Skin epidermis (tissue), 12 donors: Measurements from ENCODE around the gene FNDC3B.

Experiments
- H3K27ac ChIP-seq, 21 experiments: fragments of 200-600 bp; sonication (generic) in 11 of 21; one replicate each; pipeline ENCODE4 v1.5.0; 2020; ENCODE audit warnings: mild to moderate bottlenecking in 3 of 21, inconsistent platforms in 2 of 21, moderate library complexity in 2 of 21
- H3K4me3 ChIP-seq, 7 experiments: fragments of 200-600 bp; sonication (generic) in 2 of 7; one replicate each; pipeline ENCODE4 v1.5.0; 2020; ENCODE audit warnings: inconsistent platforms in 2 of 7, mild to moderate bottlenecking in 2 of 7, moderate library complexity in 1 of 7

The FNDC3B gene

DNA sequence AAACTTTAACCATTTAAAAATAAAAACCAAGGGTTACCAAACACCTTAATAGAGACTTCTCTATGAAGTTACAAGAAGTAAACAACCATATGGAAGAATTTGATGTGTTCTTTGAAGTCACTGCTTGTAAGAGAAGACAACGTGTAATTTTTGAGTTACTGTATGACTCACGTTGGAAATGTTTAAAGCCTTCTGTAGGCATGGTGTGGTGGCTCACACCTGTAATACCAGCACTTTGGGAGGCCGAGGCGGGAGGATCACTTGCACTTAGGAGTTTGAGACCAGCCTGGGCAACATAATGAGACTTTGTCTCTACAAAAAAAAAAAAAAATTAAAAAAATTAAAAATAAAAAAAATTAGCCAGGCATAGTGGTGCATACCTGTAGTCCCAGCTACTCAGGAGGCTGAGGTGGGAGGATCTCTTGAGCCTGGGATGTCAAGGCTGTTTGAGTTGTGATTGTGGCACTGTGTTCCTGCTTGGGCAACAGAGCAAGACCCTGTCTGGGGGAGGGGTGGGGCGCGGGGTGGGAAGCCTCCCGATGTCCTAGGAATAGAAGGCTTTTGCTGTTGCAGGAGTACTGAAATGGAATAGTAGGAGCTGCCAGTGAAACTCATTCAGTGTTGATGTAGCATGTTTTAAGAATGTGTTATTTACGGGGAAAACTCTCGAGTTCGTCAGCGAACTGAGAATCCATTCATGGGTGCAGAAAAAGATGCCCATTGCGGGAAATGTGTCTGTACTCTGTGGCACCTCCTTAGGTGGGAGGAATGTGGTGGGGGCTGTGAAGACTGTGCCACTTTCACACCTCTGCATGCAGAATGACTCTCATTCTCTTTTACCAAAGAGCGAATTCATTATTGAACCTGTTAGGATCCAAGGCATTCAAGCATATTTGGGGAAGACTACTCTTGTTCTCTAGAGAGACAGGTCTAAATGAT, 134.2 kb downstream of the FNDC3B start:
- Histone ChIP-seq H3K4me3 (no peak overlapping the region), H3K27ac (peak overlapping the region in 1 of 21 experiments; percentile 54)

DNA sequence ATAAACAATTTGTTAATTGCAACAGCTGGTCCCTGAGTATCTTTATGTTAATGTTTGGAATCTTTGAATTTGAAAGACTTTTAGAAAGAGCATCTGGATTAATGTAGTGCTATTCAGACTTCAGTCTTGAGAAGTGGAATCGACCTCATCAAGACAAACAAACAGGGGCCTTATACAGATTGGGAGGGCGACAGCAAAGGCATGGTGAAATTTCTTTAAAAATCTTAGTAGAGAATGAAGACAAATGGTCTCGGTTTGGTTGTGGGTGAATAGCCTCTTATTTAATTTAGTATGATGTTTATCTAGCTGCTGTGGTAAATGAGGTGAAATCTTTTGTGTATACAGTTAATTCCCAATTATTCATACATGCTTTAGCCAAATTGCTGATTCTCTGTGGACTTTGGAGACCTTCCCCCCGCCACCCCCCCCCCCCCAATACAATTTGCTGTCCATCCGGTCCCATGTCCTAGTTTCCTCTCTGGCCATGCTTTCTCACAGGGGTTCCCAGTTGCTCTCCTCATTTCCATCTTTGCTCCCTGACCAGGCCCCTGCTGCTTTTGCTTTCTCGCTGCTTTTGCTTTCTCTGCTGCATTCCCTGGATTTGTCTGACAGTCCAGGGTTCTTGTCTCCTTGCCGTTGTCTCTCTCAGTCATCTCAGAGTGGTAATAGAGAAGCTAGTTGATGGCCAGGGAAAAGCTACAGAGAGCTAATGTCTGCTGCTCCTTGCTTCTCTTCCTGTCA, 135.3 kb downstream of the FNDC3B start:
- Histone ChIP-seq H3K27ac (peak overlapping the region in 3 of 21 experiments; percentile 18 to 60 (median 49)), H3K4me3 (no peak overlapping the region)

DNA sequence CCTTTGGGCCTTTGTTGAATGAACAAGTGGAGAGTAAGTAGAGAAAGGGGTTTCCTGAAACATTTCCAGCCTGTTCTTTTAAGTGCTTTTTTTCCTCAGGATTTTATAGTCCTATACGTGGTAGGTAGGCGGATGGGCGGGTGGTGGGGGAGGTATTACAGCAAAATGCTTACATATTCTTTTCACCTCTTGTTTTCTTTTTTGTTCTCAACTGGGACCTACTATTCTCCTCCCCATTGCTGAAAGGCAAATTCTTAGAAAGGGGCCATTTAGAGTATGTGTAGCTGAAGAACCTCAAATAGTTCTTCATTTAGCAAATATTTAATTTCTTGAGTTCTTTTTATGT, 135.8 kb downstream of the FNDC3B start:
- Histone ChIP-seq H3K4me3 (no peak overlapping the region), H3K27ac (peak overlapping the region in 3 of 21 experiments; percentile 18 to 60 (median 49))

DNA sequence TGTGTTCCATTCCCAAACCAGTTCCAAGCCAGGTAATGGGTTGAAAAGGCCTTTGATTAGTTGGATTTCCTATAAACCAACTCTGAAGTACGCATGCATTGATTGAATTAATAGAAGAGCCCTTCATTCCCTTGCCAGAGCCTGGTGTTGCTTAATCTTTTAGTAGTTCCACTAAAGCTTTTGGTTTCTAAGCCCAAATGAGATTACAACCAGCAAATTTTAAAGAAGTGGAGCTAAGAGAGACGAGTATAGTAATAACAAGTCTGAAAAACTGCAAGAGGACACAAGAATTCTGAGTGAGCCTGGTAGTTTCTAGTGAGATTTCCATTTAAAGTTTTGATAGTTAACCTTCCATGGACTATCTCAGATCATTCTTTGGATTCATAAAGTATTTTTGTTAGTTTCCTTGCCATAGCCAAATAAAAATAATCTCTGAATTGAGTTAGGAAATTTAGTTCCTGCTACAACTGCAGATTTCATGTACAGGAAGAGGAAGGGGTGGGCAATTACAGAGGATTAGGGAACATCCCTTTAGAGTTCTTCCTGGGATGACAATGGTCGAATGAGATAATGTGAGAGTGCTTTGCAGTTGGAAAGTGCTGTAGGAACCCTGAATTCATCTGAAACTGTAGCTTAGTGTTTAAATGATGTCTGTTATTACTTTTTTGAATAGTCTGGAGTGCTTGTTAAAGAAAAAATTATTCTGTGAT, 136.8 kb downstream of the FNDC3B start:
- H3K27ac ChIP-seq: peak overlapping the region in 3 of 21 experiments; percentile 8 to 41 (median 38)

DNA sequence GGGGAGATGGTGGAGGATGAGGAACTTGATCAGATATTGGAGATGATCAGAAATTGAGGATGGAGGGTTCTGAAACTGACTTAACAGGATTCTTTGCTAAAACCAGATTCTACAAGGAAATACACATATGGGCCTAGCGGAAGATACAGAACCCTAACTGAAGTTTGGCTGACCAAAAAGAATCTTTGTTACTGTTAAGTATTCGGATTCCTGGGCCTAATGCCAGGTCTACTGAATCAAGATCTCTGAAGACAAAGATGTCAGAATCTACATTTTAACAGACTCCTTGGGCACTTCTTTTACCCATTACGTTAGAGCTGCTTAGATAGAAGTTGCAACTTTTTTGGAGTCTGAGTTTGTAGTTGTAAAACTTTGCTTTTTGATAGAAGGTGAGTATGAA, 137.7 kb downstream of the FNDC3B start:
- peak overlapping the region in 2 of 21 experiments; percentile 35 to 38 for H3K27ac ChIP-seq
- no peak overlapping the region for H3K4me3 ChIP-seq

More for the DNA sequence above, 136.8 kb downstream of the FNDC3B start:
- H3K4me3 ChIP-seq: no peak overlapping the region

DNA sequence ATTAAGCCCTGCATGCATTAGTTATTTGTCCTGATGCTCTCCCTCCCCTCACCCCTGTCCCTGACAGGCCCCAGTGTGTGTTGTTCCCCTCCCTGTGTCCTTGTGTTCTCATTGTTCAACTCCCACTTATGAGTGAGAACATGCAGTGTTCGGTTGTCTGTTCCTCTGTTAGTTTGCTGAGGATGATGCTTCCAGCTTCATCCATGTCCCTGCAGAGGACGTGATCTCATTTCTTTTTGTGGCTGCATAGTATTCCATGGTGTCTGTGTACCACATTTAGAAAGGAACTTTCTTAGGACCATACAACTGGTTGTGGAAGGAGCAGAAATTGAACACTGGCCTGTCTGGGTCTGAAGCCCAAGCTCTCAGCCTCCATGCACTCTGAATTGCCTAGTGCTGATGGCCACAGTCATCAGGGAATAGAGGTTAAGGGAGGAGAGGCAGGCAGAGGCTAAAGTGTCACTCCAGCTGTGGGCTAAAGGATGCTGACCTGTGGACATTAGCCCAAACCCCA, 138.5 kb downstream of the FNDC3B start:
- no peak overlapping the region for H3K4me3 ChIP-seq
- no peak overlapping the region for H3K27ac ChIP-seq

DNA sequence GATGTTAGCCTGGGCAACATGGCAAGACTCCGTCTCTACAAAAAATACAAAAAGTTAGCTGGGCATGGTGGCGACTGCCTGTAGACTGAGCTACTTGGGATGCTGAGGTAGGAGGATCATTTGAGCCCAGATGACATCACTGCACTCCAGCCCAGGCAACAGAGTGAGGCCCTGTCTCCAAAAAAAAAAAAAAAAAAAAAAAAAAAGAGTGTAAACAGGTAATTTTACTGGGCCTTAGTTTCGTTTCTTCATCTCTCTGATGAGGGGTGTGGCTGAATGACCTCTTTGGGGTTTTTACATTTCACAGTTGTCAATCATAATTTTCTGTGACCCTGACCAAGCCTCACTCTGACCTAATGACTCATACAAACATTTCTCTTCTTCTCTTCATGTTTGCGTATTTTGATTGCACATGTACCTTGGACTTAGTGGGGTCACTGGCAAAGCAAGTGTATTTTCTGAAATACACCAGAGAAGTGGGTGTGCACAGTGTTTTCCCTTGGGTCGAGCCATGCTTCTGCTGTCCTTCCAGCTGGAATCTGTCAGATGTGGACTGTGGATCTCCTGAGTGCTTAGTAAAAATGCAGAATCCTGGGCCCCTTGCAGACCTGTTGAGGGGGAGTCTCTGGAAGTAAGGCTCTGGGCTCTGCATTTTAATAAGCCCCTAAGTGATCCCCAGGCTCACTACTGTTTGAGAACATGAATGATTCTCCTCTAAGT, 140.5 kb downstream of the FNDC3B start:
- Histone ChIP-seq H3K27ac (no peak overlapping the region), H3K4me3 (no peak overlapping the region)

DNA sequence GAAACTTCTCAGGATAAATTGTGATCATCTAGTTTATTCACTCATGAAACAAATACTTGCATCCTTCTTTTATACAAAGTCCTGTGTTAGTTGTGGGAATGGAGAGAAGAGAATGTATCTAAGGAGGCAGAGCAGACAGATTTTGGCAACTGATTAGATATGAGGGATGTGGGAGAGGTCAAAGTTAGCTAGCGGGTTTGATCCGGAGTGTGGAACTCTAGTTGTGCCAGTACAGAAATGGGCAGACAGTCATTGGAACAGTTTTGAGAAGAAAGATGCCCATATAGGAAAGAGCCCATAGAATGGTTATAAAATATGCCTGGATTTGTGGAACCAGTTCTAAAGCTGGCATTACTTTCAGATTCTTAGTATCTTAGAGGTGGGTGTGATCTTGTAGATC, 141.1 kb downstream of the FNDC3B start:
- Histone ChIP-seq H3K27ac (no peak overlapping the region), H3K4me3 (no peak overlapping the region)

DNA sequence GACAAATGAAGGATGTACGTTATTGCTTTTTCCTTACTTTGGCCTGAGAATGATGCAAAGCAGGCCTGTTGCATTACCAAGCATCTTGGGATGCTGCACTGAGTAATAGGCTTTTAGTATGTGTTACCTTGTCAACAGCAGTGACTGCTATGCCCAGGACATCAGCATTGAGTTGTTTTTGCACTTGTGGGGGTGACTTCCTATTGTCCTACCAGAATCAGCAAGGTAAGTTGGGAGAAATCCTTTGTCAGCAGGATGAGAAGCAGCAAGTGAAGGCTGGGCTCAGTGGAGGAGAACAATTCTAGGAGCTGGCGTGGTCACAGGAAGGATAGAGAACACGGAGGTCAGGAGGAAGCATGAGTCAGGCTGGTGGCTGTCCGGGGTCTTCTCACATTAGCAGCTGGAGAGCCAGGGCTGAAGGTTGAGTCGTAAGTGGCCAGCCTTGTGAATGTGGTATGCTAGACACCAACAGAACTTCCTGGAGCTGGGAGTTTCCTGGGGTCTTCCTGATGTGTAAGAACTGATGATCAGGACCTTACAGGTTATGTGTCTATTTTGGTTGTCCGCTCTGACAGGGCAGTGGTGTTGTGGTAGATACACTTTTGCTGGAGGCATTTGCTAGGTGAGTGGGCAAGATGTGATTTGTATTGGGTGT, 142.7 kb downstream of the FNDC3B start:
- peak overlapping the region in 2 of 21 experiments; percentile 2 to 24 for H3K27ac ChIP-seq
- H3K4me3 ChIP-seq: no peak overlapping the region

DNA sequence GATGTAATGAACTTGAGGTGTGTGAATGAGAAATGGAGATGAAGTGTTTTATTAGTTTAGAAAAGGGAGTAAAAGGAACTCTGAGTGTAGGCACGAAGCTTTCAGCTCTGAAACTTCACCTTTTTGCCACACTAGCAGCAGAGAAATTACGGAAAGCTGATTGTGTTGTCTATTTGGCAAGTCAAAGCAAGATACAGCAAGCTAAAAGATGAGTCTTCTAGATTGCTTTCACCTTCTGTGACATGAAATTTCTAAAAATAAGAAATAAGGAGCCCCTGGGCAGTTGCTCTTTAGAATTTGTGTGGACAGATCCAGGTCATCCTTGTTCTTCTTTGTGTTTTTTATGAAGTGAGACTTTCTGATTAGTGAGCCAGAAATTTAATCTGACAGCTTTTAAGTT, 143.4 kb downstream of the FNDC3B start:
- peak overlapping the region in 3 of 21 experiments; percentile 2 to 26 (median 24) for H3K27ac ChIP-seq
- H3K4me3 ChIP-seq: no peak overlapping the region

DNA sequence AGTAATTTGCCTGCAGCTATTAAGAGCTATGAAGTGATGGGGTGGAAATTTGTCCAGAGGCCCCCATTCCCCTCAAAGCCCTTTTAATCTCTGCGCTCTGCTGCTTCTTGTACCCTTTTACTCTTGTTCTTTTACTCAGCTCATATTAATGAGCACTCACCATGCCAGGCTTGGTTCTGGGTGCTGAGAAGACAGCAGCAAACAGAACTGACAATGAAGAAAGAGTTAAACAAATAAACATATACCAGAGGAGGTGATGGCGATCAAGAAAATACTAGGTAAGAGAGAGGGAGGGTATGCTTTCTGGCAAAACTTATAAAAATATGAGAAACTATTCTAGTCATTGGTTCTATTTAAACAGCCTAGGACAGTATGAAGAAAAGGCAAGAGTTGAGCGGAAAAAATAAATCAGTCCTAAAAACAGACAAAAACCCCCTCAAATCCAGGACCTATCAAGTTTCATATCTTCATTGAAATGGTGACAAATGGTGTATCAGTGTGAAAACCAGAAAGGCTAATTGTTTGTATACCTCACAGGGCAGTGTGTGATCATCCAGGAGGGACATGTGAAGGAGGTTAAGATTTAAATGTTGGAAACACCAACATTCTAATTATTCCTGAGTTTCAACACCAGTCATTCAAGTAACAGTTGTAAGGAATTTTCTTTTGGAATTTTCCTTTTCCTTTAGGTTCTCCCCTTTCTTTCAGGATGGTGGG, 144.9 kb downstream of the FNDC3B start:
- Histone ChIP-seq H3K27ac (no peak overlapping the region), H3K4me3 (no peak overlapping the region)

DNA sequence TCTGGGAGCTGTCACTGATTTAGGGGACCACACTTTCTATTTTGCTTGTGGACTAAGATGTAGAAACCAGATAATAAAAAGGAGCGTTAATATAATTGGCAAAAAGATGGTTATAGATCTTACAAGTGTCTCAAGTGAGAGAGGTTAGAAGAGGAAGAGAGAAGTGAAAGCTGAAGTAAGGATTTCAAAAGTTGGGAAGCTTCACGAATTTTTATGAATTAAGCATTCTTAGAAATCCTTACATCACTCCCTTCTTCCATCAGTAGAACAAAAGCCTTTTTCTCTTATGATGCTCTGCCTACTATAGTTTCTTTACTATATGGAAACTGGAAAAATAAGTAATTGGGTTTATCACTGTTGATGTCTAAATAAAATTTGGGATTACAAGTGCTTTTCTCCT, 146.5 kb downstream of the FNDC3B start:
- no peak overlapping the region for H3K27ac ChIP-seq
- H3K4me3 ChIP-seq: no peak overlapping the region

DNA sequence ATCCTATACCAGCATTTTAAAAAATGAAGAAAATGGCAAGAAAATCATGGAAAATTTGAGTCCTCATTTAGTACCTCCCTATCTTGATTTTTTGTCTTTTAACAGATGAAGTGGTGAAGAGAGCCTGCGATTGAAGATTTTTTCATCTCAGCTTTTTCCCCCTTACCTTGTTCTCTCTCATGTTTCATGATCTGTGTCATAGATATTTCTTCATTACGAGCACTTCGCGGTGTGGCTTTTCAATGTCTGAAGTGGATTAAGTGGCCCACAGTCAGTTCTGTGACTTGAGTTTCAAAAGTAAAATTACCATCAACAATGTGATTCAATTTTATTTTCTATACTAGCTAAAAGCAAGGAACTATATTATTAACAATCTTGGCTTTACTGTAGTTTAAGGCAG, 147.2 kb downstream of the FNDC3B start:
- H3K27ac ChIP-seq: no peak overlapping the region
- no peak overlapping the region for H3K4me3 ChIP-seq

DNA sequence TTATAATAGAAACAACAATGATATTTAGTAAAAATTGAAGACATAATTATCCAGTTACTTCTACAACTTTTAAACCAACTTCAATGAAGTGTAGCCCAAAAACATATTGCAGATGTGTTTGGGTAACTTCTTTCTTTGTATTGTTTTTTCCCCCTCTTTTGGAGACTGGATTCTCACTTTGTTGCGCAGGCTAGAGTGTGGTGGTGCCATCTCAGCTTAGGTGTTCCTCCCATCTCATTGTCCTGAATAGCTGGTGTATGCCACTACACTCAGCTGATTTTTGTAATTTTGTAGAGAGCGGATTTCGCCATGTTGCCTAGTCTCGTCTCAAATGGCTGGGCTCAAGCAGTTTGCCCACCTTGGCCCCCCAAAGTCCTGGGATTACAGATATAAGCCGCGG, 148.1 kb downstream of the FNDC3B start:
- no peak overlapping the region for H3K4me3 ChIP-seq
- no peak overlapping the region for H3K27ac ChIP-seq

DNA sequence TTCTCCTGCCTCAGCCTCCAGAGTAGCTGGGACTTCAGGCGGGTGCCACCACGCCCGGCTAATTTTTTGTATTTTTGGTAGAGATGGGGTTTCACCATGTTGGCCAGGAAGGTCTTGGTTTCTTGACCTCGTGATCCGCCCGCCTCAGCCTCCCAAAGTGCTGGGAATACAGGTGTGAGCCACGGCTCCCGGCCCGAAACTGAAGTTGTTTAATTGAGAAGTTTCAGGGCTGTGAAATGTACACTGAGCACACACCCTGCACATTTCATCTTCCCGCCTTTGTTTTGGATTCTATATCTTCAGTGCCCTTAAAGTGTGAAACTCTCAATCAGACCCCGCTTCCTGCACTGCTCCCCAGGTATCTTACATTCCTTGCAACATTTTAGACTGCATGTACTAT, 149.1 kb downstream of the FNDC3B start:
- Histone ChIP-seq H3K27ac (no peak overlapping the region), H3K4me3 (no peak overlapping the region)

DNA sequence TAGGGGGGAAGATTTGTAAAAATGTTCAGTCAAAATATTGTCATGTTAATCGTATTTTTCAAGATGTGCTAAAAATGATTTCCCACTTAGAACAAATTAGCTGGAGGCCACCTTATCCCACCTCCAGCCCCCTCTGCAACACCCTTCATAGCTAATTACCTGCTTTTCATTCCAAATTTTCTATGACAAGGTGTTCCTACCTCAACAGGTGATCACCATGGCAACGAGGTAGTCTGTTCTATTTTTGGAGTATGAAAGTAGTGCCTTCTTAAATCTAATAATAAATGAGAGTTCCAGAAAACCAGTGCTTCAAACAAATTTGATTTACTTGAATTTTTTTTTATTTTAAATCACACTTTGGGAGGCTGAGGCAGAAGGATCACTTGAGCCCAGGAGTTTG, 149.8 kb downstream of the FNDC3B start:
- Histone ChIP-seq H3K4me3 (no peak overlapping the region), H3K27ac (no peak overlapping the region)

DNA sequence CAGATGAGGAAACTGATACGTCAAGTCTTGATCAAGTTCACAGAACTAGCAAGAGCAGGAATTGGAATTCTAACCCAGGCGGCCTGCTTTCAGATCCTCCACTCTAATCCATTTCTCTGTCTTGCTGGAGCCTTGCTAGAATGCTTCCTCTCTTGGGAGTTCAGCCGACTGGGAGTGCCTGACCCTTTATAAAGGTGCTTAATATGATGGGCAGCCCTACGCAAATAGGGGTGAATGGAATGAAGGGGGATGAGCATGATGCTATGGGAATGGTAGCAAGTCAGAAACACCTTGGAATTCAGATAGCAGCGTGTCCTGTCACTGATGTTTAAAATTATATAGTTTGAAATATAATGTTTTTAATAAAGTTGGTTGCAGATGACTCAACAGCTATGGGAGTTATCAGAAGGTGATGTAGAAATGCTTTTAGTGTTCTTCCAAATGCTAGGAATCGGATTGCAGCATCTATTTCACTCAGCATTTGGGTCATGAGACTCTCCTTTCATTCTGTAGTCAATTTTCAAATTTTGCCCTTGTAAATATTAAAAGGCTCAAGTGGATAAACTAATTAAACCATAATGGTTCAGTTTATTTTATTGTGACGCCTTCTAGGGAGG, 150.7 kb downstream of the FNDC3B start:
- no peak overlapping the region for H3K4me3 ChIP-seq
- no peak overlapping the region for H3K27ac ChIP-seq

DNA sequence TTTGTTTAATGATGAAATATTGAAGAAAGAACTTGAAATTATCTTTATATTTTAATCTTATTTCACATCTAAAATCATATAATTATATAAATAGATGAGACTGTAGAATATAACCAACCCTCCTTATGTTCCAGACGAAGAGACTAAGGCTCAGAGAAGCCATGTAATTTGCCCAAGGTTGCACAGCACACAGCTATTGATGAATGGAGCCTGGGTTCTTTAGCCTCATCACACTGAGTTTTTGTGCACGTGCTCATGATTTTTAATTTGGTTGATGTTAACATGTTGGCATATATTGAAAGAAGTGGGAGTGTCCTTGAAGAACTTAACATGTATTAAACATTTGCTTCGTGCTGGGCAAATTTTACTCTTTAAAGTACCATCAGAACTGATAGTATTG, 151.6 kb downstream of the FNDC3B start:
- no peak overlapping the region for H3K27ac ChIP-seq

More for the DNA sequence above, 151.6 kb downstream of the FNDC3B start:
- H3K4me3 ChIP-seq: no peak overlapping the region
